HG03442 (cell line): ENCODE measurements around the gene SERPINB10.
A peak's percentile ranks its signal among the peaks of the same experiment; 100 is the strongest.
"Not testable (repeated sequence)": the region's sequence is repeated elsewhere in the genome, so short reads cannot be mapped to it uniquely, and the experiment has no call there.

Experiments used
- ATAC-seq: cut with Tn5 transposase; IDR thresholded peaks from one replicate; pipeline ENCODE4 v1.9.1; 2021; ENCODE audit warnings: mild to moderate bottlenecking, moderate library complexity; ENCODE audit not compliant: unreplicated experiment

SERPINB10 gene

DNA sequence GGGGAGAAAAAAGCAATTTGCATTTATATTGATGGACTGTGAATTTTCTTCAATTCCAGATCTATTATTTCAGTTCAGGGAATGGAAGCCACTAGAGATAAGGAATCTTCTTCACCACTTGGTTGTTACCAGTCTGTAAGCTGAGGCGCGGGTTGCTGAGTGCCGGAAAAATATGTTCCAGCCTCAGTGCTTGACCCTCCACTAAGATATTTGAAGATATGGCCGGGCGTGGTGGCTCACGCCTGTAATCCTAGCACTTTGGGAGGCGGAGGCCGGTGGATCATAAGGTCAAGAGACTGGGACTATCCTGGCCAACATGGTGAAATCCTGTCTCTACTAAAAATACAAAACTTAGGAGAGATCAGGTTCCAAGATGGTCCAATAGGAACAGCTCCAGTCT is 32.2 kb downstream of the SERPINB10 start:
- no peak for ATAC-seq

- not testable (repeated sequence) for ATAC-seq
These were observed 32.8 kb downstream of the SERPINB10 start for GRCh38 chr18:63940543-63941050.

DNA sequence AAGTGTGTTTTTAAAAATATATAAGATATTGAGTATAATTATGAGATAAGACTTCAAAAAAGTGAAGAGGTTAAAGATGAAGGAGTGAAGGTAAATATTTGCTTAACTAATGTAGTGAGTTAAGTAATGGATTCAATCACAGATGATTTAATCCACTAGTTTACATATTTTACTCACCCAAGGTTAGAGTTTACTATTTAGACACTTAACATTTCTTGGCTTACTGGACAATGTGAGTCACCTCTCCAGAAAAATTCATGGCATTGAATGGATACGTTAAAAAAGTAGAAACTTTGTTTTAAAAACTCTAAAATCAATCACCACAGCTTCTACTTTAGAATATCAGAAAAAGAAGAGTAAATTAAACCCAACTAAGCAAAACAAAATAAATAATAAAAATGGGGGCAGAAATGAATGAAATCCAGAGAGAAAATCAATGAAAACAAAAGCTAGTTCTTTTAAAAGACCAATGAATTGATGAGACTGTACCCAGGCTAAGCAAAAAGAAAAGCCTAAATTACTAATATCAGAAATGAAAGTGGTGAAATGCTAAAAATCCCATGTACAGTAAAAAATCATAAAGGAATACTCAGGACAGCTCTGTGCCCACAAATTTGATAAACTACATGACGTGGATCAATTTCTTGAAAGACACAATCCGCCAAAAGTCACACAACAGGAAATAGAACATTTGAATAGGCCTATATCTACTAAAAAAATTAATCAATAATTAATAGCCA is 39.5 kb downstream of the SERPINB10 start:
- no peak for ATAC-seq

DNA sequence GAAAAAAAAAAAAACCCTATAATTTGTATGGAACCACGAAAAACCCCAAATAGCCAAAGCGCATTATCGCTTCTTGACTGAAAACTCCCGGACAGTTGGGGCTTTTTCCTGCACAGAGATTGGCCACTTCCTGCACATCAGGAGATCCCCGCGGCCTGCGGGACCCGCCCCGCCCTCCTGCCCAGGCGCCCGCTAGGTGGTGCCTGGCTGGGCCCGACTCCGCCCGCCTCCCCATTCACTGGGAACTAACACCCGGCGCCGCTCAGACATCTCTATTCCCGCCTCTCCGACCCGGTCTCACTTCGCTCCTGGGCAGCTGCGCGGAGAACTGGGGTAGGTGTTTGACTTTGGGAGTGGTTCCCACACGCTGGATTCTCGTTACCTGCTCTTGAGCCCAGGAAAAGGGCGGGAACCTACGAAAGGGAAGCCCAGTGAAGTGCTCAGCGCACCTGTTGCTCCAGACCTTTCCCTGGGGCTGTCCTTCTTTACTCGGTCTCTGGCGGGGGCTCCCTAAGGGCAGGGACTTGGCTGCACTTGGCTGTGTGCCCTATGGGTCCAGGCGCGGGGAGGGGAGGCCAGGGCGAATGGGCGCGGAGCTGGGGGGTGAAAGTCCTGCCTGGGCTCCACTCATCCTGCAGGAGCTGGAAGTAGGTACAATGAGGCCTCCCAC is 41.4 kb downstream of the SERPINB10 start, which contains the start of gene HMSD:
Gene HMSD (plus strand): TSS at position 234 of the 670 bp plus-strand sequence. CDS start 4,155 bp downstream, outside the sequence.
- peak; percentile 89 for ATAC-seq

- peak; percentile 64 for ATAC-seq
These were observed 43.5 kb downstream of the SERPINB10 start for GRCh38 chr18:63951302-63951705.

DNA sequence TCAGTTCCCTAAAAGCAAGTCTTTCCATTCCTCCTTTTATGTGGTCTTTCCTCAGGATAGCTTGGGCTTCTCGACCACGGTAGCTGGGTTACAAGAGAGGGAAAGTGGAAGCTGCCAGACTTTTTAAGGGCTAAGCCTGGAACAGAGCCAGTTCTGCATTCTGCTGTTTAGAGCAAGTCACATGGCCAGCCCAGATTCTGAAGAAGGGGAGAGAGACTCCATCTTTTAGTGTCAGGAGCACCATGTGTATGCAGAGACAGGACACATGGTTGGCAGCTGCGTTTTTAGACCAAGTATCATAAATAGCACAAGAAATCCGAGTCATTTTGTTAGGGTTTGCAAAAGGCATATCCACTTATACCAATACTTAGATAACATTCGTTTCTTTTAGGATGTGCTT is 46.1 kb downstream of the SERPINB10 start:
- ATAC-seq, result no peak

GRCh38 chr18:63956755-63957154 is 49.0 kb downstream of the SERPINB10 start:
- no peak for ATAC-seq

- ATAC-seq, result no peak
These were observed 53.1 kb downstream of the SERPINB10 start for GRCh38 chr18:63960891-63961290.

DNA sequence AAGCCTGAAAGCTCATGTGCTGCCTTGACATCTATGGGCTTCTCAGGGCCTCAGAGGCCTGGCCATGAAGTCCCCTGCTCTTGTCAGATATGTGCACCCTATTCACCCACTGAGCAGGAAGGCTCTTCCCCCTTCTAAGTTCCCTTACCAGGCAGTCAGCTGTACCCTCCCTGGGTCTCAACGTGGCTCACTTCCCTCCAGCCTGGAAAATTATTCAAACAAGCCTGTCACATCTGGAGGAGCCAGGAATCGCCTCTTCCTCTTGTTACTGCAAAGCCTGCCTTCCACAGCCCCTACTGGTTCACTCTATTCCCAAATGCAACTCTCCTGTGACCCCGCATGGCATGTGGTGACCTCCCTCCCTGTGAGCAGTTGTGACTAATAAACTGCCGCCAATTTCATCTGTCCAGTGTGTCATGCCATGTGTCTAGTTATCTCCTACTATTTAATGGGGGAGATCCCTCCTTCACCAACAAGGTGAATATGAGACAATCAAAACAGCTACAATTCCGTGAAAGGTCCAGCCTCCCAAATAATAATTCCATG is 53.8 kb downstream of the SERPINB10 start:
- ATAC-seq, result no peak

- ATAC-seq, result no peak
These were observed 54.4 kb downstream of the SERPINB10 start for GRCh38 chr18:63962137-63962536.

GRCh38 chr18:63963615-63964256 is 56.0 kb downstream of the SERPINB10 start:
- peak; percentile 73 for ATAC-seq

DNA sequence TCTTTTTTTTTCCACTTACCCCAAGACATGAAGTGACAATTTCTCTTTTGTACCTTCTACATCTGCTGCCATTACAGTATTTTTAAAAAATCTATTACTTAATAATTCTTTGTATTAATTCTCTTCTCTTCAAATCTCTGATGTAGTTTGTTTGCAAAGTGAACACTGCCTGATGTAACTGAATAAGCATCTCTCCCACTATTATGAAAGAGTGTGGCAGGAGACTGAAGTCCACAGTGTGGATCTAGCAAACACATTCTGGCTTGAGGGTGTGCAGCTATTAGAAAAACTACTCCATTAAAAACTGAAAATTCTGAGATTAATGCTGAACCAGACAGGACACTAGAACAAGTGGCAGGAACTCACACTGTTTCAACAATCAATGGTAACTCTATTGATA is 57.1 kb downstream of the SERPINB10 start:
- ATAC-seq, result no peak

- ATAC-seq, result no peak
These were observed 58.1 kb downstream of the SERPINB10 start for GRCh38 chr18:63965716-63966330.

DNA sequence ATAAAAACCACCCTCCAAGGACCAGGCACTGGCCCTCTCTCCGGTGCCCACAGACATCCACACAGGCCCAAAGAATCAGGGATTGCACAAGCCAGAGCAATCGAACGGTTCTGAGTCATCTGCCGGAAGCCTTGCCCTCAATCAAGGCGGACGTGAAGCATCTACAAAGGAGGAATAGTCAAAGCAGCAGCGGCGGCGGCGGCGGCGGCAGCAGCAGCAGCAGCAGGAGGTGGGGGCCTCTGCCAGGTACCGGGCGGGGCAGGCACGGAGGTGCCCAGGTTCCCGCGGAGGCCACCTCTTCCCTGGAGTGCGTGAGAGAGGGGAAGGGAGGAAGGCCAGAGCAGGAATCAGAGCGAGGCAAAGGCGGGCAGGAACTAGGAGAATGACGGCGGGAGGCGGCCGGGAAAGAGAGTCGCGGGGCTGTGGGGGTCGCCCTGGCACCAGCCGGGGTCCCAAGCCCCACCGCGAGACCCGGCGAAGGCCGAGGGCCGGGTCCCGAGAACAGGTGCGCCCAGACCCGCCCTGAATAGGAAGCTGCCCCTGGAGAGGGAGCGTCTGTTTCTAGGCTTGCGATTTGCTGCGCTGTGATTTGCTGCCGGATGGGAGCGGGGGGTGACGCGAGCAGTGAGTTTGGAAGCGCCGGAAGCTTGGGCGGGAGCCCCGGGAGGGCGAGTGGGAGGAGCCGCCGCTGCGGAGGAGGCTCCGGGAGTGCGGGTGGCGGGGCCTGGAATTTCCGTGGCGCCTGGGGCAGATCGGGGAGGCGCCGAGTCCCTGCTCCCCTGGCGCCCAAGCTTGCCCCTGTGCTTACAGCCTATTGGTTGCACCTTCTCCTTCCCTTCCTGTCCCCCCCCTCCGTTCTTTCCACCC is 62.4 kb downstream of the SERPINB10 start, which contains the start of gene SERPINB8:
Gene SERPINB8 (plus strand): TSS at position 140 of the 867 bp plus-strand sequence. CDS start 8,228 bp downstream, outside the sequence.
- ATAC-seq, result peak; percentile 90

- ATAC-seq, result no peak
These were observed 63.0 kb downstream of the SERPINB10 start for GRCh38 chr18:63970809-63971205.

DNA sequence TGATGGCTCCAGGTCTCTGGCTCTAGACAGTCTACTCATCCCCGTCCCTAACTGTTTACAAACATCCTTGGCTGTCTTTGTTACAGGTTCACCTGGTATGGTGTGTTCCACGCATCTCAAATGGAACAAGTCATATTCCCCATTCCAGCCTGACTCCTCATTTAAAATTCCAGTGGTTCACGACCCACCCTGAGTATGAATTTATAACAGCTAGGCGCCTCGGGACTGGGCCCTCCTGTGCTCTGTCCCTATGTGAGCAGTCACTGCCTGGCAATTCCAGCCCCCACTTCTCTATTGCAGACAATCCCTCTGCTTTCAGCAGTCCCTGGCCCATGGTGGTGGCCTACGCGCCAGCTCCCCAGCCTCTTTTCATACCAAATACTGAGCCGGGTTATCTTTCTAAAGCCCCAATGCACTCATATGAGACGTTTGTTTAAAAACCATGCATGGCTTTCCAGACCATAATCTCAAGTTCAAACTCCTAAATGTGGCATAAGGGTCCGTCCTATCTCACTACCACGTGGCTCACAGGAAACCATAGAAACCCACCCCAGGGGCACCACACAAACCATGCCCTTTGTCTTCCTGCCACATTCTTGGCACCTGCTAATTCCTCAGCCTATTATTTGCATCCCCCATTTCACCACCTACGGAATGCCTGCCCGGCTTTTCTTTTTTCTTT is 63.7 kb downstream of the SERPINB10 start:
- no peak for ATAC-seq

DNA sequence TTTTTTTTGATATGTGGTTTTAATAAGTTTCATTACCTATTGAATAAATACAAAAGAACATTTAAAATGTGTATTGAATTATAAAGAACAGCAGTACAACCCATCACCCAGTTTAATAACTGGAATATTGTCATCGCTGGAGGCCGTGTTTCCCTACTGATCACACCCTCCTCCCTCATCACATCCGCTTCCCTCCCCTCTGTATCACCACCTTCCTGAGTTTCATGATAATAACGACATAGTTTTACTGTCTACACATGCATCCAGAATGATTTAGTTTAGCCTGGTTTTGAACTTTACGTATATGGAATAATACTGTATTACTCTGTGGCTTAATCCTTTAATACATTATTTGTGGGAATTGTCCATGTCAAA is 64.2 kb downstream of the SERPINB10 start:
- no peak for ATAC-seq

- ATAC-seq, result no peak
These were observed 67.2 kb downstream of the SERPINB10 start for GRCh38 chr18:63974991-63975390.

GRCh38 chr18:63975628-63976027 is 67.9 kb downstream of the SERPINB10 start:
- ATAC-seq, result no peak
